ENCODE measurements around the gene TRAPPC1.

Gene TRAPPC1

DNA sequence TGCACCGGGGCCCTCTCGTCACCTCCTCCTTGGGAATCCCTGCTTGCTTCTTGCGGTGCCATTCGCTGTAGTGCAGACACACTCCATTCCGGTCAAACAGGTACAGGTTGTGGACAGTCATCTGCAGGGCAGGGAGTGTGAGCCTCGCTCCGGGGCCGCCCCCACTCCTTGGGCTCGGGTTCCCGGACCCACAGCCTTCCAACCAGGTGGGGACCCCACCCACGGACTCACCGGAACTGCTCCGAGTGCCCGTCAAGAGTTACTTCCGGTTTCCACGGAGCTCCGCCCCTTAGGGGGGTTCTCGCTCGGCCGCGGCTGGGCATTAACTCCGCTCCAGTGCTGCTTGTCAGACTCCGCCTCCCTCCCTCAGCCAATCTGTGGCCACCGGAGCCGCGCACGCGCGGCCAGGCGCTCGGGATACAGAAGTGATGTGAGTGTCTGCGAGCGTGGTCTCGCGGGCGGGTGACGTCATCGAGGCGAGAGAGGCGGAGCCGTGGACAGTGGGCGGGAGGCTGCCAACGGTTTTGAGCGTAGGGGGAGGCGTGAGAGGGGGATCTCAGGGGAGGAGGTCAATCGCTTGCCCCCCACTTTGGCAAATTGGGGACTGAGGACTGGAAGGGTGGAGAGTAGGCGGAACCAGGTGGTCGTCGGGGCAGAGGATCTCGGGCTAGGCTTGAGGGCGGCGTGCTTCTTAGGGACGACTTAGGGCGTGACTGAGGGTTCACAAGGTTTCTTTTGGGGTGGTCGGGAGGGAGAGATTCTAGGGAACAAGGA lies at the start of gene TRAPPC1, which contains the start of gene CNTROB:
Gene TRAPPC1, minus strand, starts transcription at position 238 of the 774 bp plus-strand sequence. Its CDS starts 117 bp downstream, at position 121.
Gene CNTROB, plus strand, starts transcription at position 498 of the 774 bp plus-strand sequence. CDS start 874 bp downstream, outside the sequence.
- Histone ChIP-seq H3K36me3 (ENCODE audit: low read depth) (peaks cover 31% of the 10 kb centered on the region), H3K27ac (ENCODE audit: poor library complexity, severe bottlenecking) (peak within 1 kb of the TSS; percentile 40), H3K4me3 (ENCODE audit: severe bottlenecking) (peak within 1 kb of the TSS; percentile 78), H3K9me3 (ENCODE audit: severe bottlenecking) (no peaks in the 10 kb centered on the region), H3K4me1 (ENCODE audit: insufficient read depth, poor library complexity, severe bottlenecking) (peaks cover 9% of the 10 kb centered on the region), H3K27me3 (ENCODE audit: insufficient read depth, poor library complexity, severe bottlenecking) (no peaks in the 10 kb centered on the region)
- DNase-seq (ENCODE audit: low spot score) (peak; percentile 99), ATAC-seq (ENCODE audit: low read depth) (peak; percentile 88)
- TF ChIP-seq, protein P1, sequence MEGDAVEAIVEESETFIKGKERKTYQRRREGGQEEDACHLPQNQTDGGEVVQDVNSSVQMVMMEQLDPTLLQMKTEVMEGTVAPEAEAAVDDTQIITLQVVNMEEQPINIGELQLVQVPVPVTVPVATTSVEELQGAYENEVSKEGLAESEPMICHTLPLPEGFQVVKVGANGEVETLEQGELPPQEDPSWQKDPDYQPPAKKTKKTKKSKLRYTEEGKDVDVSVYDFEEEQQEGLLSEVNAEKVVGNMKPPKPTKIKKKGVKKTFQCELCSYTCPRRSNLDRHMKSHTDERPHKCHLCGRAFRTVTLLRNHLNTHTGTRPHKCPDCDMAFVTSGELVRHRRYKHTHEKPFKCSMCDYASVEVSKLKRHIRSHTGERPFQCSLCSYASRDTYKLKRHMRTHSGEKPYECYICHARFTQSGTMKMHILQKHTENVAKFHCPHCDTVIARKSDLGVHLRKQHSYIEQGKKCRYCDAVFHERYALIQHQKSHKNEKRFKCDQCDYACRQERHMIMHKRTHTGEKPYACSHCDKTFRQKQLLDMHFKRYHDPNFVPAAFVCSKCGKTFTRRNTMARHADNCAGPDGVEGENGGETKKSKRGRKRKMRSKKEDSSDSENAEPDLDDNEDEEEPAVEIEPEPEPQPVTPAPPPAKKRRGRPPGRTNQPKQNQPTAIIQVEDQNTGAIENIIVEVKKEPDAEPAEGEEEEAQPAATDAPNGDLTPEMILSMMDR (IDR thresholded peaks at IDR 0.05; ENCODE audit: poor library complexity, severe bottlenecking) = no peak

GRCh38 chr17:7977805-7978204 lies 46.1 kb upstream of the TRAPPC1 start:
- Histone ChIP-seq H3K4me1 (ENCODE audit: insufficient read depth, poor library complexity, severe bottlenecking) (peaks cover 10% of the 10 kb centered on the region), H3K36me3 (ENCODE audit: low read depth) (no peaks in the 10 kb centered on the region), H3K27ac (ENCODE audit: poor library complexity, severe bottlenecking) (no peak overlapping the region), H3K9me3 (ENCODE audit: severe bottlenecking) (peaks cover 3% of the 10 kb centered on the region), H3K27me3 (ENCODE audit: insufficient read depth, poor library complexity, severe bottlenecking) (no peaks in the 10 kb centered on the region), H3K4me3 (ENCODE audit: severe bottlenecking) (no peak overlapping the region)
- no peak for ATAC-seq (ENCODE audit: low read depth)
- DNase-seq (ENCODE audit: low spot score) = no peak
- TF ChIP-seq, protein P1 (IDR thresholded peaks at IDR 0.05; ENCODE audit: poor library complexity, severe bottlenecking) = no peak

- Histone ChIP-seq H3K36me3 (ENCODE audit: low read depth) (no peaks in the 10 kb centered on the region), H3K4me1 (ENCODE audit: insufficient read depth, poor library complexity, severe bottlenecking) (peaks cover 3% of the 10 kb centered on the region), H3K27ac (ENCODE audit: poor library complexity, severe bottlenecking) (no peak overlapping the region), H3K27me3 (ENCODE audit: insufficient read depth, poor library complexity, severe bottlenecking) (no peaks in the 10 kb centered on the region), H3K9me3 (ENCODE audit: severe bottlenecking) (peaks cover 3% of the 10 kb centered on the region), H3K4me3 (ENCODE audit: severe bottlenecking) (no peak overlapping the region)
- TF ChIP-seq, protein P1 (IDR thresholded peaks at IDR 0.05; ENCODE audit: poor library complexity, severe bottlenecking) = no peak
- no peak for DNase-seq (ENCODE audit: low spot score)
- no peak for ATAC-seq (ENCODE audit: low read depth)
Measured at GRCh38 chr17:7977039-7977438, 45.3 kb upstream of the TRAPPC1 start.

DNA sequence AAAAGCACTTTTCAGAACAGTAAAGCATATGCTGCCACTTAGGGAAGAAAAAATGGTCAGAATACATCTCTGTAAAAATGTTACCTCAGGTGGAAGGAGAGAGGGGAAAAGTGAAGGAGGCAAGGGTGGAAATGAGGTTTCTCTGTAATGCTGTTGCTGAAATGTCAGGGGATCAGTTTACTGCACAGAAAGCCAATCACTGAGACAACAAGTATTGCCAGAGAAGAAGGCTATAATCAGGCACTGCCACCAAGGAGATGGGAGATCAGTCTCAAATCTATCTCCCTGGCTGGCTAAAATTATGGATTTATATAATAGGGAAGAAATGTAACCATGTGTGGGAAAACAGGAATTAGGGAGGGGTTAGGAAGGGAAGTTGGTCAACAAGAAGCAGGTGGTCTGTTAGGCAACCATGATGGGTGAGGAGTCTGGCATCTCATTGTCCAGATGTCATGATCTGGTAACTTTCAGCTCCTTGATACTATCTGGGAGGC lies 42.9 kb upstream of the TRAPPC1 start:
- Histone ChIP-seq H3K4me1 (ENCODE audit: insufficient read depth, poor library complexity, severe bottlenecking) (no peaks in the 10 kb centered on the region), H3K4me3 (ENCODE audit: severe bottlenecking) (no peak overlapping the region), H3K27ac (ENCODE audit: poor library complexity, severe bottlenecking) (no peak overlapping the region), H3K27me3 (ENCODE audit: insufficient read depth, poor library complexity, severe bottlenecking) (no peaks in the 10 kb centered on the region), H3K36me3 (ENCODE audit: low read depth) (no peaks in the 10 kb centered on the region), H3K9me3 (ENCODE audit: severe bottlenecking) (peaks cover 3% of the 10 kb centered on the region)
- ATAC-seq (ENCODE audit: low read depth) (no peak), DNase-seq (ENCODE audit: low spot score) (no peak)
- TF ChIP-seq, protein P1 (IDR thresholded peaks at IDR 0.05; ENCODE audit: poor library complexity, severe bottlenecking) = no peak

All from RWPE2 (cell line).